GM18505 (cell line): ENCODE measurements around the gene RPH3AL.
"Not testable (repeated sequence)": the region's sequence is repeated elsewhere in the genome, so short reads cannot be mapped to it uniquely, and the experiment has no call there.

Experiments used
- ATAC-seq: cut with Tn5 transposase; IDR thresholded peaks from one replicate; pipeline ENCODE4 v1.9.1; 2021; ENCODE audit not compliant: unreplicated experiment
- POLR2A ChIP-seq: IDR thresholded peaks from 4 replicates; pipeline ENCODE4 v1.6.1; 2011; ENCODE audit warnings: borderline replicate concordance; ENCODE audit not compliant: insufficient read depth, insufficient read length; ENCODE audit errors: extremely low read depth

The RPH3AL gene

GRCh38 chr17:246851-247421 is 105.7 kb downstream of the RPH3AL start:
- no peak for TF ChIP-seq POLR2A
- ATAC-seq, result no peak

DNA sequence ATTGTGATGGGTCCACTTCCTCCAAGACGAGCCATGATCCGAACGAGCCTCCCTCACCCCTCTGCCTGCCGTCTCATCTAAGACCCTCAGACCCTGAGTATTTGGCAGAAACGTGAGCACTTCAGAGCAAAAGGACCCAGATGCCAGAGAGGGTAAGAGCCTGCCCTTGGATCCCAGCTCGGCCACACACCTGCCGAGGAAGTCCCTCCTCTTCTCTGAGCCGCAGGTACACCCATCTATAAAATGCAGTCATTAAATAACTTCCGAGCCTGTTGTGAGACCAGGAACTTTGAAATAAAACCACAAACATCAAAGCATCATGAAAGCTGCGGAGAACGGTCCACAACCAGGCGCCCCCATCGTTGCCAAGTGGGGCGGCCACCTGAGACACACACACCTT is 106.4 kb downstream of the RPH3AL start:
- no peak for TF ChIP-seq POLR2A
- no peak for ATAC-seq

- TF ChIP-seq POLR2A, result no peak
- ATAC-seq, result no peak
Measured at GRCh38 chr17:245611-246010, 107.0 kb downstream of the RPH3AL start.

DNA sequence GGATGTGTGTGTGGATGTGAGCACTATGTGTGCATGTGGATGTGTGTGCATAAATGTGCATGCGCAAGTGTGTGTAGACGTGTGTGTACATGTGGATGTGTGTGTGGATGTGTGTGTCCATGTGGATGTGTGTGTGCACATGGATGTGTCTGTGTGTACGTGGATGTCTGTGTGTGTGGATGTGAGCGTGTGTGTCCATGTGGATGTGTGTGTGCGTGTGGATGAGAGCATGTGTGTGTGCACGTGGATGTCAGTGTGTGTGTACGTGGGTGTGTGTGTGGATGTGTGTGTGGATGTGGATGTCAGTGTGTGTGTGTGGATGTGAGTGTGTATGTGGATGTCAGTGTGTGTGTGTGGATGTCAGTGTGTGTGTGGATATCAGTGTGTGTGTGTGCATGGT is 107.6 kb downstream of the RPH3AL start:
- TF ChIP-seq POLR2A, result no peak
- ATAC-seq, result no peak

GRCh38 chr17:243924-244323 is 108.7 kb downstream of the RPH3AL start:
- not testable (repeated sequence) for ATAC-seq

GRCh38 chr17:238964-239259 is 113.7 kb downstream of the RPH3AL start:
- no peak for ATAC-seq
- TF ChIP-seq POLR2A, result no peak

- no peak for TF ChIP-seq POLR2A
- no peak for ATAC-seq
Measured at GRCh38 chr17:238071-238963, 114.3 kb downstream of the RPH3AL start.

DNA sequence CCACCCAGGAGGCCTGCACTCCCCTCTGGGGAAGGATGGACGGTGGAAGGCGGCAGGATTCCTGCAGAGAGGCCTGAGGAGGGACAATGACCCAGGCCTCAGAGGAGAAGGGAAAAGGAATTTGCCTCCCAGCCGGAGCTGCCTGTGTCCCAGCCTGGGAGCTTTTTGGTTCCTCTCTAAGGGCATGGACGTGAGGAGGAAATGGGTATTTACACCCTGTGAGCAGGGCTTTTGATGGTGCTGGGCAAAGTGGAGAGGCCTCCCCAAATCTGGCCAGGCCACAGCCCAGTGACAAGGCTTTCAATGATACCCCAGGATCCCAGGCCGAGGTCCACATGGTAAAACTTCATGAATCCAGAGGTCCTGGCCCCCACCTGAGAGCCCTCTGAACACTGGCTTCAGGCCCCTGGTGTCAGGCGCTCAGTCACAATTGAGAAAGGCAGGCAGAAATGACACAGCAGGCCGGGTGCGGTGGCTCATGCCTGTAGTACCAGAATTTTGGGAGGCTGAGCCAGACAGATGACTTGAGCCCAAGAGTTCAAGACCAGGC is 115.1 kb downstream of the RPH3AL start:
- no peak for ATAC-seq

GRCh38 chr17:236641-237405 is 115.8 kb downstream of the RPH3AL start:
- TF ChIP-seq POLR2A, result no peak
- ATAC-seq, result no peak

More for the DNA sequence above, 115.1 kb downstream of the RPH3AL start:
- no peak for TF ChIP-seq POLR2A

DNA sequence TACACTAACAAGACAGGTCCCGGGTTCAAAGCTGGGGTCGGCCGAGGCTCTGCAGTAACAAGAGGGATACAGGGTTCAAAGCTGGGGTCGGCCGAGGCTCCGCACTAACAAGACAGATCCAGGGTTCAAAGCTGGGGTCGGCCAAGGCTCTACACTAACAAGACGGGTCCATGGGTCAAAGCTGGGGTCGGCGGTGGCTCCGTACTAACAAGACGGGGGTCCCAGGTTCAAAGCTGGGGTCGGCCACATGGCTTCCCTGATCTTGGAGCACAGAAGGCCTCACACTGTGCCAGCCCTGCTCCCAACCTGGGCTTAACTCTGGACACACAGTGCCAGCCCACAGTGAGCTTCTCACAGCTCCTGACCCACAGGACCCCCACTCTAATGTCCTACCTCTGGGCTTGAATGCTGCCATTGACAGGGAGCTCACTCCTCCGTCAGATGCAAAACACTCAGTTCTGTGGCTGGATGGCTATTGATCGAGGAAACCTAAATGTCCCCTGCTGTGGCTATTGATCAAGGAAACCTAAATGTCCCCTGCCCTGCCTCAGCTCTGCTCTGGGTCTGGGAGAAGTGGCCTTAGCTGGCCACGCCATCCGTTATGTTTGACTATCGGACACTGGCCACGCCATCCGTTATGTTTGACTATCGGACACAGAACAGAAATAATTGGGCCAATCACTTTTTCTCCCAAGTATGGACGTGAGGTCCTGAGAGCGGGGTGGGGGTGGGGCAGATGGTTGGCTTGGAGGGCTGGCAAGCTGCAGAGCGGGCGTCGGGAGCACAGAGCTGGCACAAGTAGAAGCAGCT is 116.6 kb downstream of the RPH3AL start:
- TF ChIP-seq POLR2A, result no peak
- ATAC-seq, result no peak

GRCh38 chr17:234994-235830 is 117.4 kb downstream of the RPH3AL start:
- ATAC-seq, result not testable (repeated sequence)

DNA sequence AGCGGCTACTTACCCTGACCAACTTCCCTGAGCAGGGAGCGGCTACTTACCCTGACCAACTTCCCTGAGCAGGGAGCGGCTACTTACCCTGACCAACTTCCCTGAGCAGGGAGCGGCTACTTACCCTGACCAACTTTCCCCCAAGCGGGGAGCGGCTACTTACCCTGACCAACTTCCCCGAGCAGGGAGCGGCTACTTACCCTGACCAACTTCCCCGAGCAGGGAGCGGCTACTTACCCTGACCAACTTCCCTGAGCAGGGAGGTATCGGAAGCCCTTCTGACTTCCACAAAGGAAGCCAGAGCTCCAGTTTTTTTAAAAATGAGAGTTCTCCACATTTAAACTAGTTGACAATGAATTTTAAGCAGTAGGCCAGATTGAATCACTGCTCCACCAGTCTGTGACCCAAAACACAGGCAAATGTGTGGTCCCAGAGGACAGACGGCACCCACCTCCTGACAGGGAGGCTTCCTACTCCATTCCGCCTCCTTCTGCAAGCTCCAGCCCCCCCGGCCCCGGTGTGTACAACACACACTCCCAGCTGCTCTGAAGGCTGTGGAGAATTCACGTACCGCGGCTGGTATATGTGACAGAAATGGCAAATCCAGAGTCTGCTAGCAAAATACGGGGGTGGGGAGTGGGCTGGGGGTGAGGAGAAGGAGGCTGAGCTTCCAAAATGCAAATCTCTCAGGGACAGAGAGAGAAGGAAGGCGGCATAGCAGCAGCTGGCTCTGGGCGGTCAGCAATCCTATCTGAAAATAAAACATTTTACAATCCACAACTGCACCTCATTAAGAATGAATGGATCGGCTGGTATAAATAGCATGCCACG is 118.2 kb downstream of the RPH3AL start:
- ATAC-seq, result not testable (repeated sequence)
